Measurements from ENCODE around the gene SLC35B4.

The SLC35B4 gene, protein sequence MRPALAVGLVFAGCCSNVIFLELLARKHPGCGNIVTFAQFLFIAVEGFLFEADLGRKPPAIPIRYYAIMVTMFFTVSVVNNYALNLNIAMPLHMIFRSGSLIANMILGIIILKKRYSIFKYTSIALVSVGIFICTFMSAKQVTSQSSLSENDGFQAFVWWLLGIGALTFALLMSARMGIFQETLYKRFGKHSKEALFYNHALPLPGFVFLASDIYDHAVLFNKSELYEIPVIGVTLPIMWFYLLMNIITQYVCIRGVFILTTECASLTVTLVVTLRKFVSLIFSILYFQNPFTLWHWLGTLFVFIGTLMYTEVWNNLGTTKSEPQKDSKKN

DNA sequence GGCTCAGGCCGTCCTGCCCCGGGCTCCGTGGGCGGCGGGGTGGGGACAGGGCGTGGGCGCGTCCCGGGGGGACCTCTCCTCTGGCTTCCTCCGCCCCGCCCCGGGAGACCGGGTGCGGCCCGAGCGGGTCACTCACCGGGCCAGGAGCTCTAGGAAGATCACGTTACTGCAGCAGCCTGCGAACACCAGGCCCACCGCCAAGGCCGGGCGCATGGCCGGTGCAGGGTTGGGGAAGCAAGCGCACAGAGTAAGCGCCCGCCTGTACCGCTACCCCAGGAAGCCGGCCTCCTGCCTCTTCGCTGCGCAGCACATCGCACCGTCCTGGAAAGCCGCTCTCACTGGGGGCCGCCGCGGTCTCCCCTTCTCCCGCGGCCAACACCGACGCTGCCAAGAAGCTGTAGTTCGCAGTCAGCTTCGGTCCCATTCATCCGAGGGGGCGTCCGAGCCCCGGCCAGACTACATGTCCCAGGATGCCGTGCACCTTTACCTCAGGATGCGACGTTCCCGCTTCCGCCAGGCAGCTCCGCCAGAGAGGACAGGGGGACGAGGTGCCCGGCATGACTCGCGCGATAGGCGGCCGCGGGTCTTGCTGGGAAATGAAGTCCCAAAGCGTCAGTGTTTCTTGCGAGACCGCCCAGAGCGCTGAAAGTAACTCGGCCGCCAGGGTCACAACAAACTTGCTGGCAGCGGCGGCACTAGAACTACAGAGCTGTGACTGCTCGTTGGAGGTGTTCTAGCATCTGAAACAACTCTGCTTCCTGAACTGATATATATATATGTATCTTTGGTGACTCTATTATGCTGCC is at the start of gene SLC35B4:
TSS of gene SLC35B4 (minus strand) at position 392 of the 806 bp plus-strand sequence. CDS start at position 213, 179 bp downstream.
- peak; percentile 93 for DNase-seq

DNA sequence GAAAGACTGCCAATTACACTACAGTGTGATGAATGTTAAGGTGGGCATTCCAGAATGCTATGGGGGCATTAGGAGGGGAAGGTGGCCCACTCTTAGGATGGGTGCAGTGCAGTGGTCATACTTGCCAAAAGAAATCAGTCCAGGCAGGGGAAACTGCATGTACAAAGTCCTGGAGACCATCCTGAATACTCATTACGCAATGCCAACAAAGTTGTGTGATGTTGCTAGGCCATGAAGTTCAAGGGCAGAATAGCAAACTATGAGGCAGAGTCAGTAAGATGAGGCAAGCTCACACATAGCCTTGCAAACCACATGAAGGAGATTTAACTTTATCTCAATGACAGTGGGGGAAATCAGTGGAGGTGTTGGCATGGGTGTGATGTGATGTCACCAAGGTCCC is 49.8 kb upstream of the SLC35B4 start:
- DNase-seq, result no peak

DNA sequence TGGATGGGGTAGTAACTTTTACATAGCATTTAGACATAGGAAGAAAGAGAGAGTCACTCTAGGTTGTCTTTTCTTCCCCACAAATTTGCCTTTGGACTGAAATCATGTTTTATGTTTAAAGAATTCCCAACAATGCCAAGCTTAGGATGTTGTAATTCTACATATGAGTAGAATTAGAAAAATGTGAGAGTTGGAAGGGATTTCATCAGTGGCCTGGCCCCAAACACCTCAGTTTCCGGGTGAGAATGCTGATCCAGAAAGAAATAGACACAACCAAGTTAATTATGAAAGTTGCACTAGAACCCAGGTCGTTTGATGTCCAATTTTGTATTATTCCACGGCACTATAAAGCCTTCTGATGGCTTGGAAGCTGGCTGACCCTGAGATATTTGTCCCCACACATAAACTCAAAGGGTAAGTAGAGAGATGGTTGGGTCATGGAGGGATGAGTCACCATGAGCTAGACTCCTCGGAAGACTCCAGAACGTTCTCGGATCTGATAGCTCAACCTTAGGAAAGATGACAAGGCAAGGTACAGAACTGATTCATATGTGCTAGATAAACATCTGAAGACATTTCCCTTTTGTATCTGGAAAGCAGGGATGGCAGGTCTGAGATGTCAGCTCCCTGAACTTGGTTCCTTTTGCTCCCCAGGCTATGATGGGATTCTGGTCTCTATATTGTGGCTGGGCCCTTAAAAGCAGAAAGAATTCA is 48.8 kb upstream of the SLC35B4 start:
- no peak for DNase-seq

DNA sequence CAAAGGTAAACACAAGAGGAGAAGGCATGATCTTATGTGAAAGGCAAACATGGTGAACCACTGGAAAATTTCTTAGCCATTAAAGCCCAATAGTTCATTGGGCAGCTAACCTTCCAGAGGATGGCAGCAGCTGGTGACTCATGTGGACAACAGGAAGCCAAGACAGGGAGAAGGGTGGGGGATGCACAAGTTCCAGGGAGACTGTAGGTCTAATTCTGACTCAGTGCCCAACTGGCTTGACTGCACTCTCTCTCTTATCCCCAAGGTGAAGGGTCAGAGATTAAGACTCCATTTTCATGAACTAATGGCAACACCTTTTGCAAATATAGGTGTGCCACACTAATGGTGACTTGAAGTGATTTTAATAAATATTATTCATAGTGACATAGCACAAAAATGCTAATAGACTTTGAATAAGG is 47.9 kb upstream of the SLC35B4 start:
- DNase-seq, result no peak

DNA sequence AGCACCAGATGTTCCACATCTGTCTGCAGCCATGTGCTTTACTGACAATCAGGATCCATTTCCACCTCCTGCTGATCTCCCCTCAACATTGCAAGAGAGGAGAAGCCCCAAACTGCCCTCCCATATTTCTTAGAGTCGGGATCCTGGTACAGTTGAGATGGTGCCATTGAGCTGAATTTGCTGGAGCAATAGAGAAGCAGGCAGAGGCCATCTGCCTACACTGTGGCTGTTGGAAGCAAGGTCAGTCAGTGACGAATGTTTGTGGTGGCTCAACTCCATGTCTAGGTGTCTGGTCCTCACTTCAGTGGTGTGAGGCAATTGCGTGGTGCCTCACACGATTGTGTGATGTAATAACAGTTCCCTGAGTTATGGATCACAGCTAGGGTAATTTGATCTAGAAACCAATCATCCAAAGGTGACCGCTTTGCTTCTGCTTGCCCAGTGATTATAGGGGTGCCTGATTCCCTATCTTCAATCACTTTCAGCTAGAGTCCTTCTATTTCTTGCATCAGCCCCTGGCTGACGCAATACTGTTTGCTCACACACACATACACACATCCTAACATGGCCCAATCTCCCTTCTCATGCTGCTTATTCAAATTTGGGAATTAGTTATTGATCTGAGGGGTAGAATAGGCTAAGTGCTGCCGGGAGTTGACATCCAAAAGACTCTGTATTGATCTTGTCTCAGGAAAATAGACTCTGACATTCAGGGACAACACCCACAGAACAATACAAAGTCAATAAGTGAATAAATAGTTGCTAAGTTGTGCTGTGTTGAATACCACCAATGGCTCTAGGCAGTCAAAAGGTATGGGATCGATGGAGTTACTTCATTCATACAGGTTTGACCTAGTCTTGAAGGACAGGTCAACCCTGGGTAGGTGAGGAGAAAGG is 46.1 kb upstream of the SLC35B4 start:
- no peak for DNase-seq

DNA sequence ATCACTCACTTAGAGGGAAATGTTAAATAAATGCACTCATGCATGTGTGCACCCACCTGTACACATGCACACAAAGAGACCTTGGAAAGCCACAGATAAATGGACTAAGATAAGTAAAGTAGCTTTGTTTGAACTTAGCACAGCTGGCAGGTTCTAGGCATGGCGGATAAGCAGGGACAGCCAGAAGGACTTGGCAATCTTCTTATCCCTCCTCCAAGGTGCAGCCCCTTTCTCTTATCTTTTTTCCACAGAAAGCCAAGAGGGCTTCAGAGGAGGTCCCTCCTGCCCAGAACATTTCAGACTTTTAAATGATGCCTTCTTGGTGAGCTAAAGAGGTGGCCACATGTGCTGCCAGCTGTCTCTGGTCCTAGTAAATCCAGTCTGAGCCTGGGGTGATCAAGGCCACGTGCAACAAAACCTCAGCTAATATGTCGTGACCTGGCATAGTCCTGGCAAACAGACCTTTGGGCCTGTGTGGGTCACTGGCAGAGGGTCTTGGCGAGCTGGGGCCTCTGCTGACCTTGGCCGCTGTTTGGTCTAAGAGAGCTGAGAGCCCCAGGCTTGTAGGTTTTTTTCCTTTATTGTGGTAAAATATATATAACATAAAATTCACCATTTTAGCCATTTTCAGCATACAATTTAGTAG is 43.2 kb upstream of the SLC35B4 start:
- DNase-seq, result no peak

DNA sequence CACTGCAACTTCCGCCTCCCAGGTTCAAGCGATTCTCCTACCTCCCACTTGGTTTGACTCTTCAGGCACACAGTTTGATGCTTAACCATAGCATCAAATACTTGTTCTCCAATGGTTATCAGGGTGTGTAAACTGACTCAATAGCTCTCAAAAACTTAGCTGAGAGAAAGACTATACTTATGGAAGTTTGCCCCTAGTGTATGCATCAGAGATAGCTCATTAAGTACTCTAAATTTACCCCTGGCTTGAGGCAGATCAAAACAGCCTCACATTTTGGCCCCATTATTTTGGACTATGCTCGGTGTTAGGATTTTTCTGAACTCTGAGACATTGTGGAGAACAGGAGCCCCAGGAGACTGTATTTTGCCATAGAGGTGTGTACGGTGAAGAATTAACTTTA is 40.8 kb upstream of the SLC35B4 start:
- DNase-seq, result no peak

DNA sequence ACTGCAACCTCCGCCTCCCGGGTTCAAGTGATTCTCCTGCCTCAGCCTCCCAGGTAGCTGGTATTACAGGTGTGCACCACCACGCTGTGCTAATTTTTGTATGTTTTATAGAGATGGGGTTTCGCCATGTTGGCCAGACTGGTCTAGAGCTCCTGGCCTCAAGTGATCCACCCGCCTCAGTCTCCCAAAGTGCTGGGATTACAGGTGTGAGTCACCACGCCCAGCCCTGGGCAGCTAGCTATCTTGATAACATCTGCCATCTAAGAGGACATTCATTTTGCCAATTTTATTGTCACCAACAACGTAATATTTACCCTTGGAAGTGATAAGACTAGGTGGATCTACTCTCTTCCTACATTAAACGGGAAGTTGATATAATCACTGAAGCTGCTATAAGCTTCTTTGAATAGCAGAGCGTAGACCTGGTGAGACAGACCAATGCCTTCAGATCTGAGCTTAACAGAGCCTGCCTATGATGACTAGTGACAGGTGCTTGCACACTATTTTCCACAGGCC is 39.7 kb upstream of the SLC35B4 start:
- no peak for DNase-seq

DNA sequence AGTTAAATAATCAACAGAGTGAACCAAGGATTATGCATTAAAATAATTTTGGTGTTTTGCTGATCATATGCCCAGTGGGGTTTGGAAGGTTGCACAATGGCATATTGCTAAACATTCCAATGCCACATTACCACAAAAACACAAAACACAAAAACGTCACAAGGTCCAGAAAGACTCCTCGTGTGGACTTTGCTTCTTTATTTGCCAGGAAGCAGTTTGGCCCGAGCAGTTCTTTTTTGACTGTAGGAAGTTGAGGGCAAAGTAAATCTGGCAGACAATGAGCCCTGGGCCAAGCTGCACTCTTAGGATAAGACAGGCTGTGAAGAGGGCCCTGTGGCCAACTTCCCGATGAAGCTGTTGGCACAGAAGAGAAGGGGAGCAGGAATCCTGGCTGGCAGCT is 39.2 kb upstream of the SLC35B4 start:
- no peak for DNase-seq

DNA sequence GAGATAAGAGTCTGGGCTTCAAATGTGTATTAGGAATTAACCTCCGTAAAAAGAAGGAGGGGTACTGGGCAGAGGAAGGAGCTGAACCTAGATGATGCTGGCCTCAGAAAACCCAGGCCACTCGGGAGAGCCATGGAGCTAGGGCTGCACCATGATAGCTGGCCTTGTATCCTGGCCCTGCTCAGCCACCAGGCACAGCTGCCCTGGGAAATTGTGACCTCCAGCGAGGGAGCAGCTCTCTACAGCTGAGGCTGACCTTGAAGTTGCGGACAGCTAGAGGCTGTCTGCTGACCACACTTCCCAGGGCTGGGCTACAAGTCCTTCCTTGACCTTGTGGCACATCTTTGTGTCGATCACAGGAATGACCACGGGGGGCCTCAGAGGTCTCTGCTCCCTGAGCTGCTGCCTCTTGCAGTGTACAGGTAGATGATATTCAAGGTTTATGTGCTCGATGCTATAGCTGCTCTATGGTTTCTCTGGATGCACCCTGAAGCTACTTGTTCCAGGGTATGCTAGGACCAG is 38.3 kb upstream of the SLC35B4 start:
- DNase-seq, result no peak

DNA sequence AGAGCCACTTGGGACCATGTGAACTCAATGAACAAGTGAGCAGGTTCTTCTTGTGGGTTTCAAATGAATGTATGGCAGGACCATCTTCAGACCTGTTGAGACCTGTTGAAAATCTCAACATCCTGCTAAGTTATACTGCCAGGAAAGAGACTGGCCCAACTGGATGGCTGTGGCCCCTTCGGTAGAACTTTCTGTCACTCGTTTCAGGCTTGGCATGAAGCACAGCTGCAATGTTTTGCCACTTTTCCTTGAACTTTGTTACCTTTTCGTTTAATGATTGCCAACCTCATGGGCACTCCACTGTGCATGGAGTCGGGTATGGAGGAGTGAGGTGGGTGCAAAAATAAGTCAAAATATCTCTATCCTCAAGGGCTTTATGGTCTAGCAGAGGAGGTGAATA is 36.7 kb upstream of the SLC35B4 start:
- no peak for DNase-seq

DNA sequence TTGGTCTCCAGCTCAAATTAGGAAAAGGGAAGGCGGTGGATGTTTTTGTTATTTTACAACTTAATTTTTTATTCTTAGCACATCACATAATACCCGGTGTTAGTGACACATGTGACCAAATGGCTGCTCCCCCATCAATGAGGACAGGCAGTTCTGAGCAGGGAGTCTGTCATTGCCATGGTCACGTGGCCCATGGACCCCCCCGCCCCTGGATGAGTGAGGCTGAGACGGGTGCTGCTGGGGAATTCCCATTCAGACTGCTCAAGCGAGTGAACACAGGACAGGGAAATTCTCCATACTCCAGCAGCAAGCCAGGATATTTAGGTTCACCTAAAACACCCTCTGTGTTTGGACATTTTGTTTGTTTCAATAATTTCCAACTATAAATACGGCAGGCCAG is 34.7 kb upstream of the SLC35B4 start:
- DNase-seq, result no peak

DNA sequence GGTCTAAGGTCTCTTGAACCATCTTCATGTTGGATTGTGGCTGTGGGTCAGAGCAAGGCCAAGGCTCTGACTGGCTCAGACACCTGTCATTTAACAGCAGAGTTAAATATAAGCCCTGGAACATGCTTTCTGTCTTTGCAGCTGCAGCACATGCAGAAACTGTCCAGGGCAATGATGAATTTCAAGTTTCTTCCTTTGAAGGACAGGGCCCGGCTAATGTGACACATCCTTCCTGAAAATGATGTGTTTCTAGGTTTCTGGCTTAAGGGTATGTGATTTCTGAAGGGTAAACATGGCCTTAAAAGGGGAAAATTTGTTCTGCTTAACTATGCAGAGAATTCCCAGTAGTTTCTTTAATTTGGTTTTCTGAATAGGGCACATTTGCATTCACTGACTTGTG is 34.0 kb upstream of the SLC35B4 start:
- no peak for DNase-seq

DNA sequence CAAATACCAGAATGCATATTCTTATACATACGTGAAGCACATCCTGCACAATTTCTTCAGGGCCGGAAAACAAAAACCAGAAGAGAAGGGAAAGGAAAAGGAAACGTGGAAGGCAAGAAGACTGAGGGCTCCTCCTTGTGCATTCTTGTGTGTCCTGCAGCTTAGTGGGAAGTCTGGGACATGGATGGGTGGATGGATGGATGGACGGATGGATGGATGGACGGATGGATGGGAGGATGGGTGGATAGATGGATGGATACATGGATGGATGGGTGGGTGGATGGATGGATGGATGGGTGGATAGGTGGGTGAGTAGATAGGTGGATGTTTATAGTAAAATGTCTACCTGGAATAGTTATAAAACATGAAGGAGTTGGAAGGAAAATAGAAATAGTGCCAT is 30.8 kb upstream of the SLC35B4 start:
- DNase-seq, result no peak

DNA sequence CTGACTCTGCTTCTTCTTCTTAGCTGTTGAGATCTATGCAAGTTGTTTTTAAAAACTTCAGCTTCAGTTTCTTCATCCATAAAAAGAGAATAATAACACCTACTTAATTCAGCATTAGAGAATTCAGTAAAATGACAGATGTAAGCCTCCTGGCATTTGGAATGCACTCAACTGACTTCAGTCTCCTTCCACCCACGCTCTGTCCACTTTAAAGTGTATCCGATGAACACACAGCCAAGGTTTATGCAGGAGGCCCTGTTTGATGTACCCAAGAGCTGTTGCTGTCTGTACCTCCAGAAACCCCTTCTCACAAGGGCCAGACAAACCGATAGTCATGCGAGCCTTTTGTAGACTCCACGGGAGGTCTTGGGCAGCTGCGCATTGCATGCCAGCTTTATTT is 27.1 kb upstream of the SLC35B4 start:
- no peak for DNase-seq

DNA sequence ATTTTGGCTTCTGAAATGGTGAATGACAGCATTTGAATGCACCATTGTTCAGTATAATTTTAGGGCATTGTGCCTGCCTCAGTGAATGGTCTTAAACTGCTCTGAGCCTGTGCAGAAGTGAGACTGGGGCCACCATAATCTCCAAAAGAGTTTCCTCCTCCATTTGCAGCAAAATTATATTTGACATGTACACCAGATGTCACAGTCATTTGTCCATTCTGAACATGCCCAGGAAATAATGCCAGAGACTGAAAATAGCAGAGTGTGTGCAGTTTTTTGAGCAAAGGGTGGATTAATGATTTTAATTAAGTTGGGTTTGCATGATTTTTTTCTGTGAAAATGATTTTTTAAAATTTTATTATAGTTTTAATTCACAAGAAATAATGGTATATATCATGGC is 26.4 kb upstream of the SLC35B4 start:
- DNase-seq, result no peak

DNA sequence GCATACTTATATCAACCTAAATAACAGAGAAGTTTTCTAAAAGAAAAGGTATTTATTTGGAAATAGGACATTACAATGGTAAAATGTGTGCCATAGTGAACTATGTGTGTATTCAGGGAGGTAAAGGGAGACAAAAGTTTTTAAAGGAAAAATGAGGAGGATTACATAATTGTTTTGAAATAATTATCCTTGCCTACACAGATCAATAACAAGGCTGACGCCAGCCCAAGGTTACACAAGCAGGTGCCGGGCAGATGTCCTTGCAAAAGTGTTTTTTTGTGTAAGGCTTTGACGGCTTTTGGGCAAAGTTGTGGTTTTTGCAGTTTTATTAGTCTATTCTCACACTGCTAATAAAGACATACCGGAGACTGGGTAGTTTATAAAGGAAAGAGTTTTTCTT is 22.7 kb upstream of the SLC35B4 start:
- DNase-seq, result no peak

DNA sequence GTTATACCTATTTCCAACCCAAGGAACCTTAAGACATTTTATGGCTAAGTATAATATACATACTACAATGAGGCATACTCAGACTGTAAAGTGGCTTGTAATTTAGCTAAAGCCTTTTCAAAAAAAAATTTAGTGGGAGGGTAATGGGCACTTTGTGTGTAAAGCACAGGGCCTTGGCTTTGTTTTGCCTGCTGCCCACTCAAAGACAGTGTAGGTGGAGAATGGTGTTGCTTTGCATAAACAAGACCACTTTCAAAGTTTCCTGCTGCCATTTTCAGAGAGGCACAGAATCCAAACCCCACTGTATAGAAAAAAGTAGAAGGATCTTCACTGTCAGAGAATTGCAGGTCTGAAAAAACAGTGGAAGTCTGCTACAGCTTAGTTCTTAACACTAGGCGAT is 21.2 kb upstream of the SLC35B4 start:
- DNase-seq, result no peak

DNA sequence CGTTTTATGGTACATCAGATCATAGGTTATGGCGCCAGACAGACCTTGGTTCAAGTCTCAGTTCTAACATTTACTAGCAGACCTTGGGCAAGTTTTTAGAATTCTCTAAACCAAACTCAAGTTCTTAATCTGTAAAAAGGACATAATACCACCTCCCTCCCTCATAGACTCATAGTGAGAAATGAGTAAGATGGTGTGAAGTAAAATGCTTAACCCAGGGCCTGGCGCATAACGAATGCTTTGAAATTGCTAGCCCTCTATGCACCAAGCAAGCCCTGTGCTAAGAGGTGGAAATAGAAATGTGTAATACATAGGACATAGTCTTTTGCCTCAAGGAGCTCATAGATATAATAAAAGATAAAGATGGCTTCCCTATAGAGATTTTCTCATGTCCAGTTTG is 17.7 kb upstream of the SLC35B4 start:
- no peak for DNase-seq

DNA sequence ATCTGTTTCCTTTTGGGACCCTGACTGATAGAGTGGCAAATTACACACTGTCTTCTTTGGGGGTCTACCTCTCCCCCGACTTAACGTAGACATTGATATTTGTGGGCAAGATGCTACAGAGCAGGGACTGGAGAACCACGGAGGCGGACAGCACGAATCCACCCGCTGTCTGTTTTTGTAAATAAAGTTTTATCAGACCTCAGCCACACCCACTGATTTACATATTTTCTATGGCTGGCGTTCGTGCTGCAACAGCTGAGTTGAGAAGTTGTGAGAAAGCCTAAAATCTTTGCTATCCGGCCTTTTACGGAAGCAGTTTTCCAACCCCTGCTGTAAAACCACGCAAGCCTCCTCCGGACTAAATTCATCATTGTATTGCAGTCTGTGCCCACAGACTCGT is 17.2 kb upstream of the SLC35B4 start:
- no peak for DNase-seq

DNA sequence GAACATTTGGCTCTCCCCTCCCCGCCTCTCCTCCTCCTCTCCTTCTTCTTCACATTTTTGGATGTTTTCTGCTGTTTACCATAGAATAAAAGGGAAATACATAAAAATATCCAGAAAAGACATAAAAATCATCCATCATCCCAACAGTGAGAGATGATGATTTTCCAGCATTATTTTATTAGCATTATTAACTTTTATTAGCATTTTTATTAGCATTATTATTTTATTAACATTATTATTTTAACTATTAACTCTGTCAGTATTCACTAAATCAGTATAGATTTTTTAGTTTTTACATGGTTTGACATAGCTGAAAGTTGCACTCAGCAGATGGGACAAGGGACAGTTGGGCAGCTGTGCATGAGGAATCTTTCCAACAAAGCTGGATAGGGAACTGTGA is 16.2 kb upstream of the SLC35B4 start:
- DNase-seq, result no peak

DNA sequence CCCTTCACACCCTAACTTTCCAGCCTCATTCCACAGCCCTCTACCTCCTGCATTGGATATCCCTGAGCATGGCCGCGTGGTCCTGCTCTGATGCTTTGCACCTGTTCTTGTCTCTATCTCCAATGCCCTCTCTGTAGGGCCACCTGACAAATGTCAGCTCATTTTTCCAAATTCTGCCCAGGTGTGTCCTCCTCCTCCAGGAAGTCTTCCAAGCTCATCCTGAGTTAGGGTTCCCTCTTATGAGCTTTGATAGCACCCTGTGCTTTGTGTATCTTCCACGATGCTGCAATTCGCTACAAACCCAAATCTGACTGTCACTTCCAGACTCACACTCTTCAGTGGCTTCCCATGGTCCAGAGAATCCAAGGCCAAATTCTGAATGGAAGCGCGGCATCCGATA is 14.7 kb upstream of the SLC35B4 start:
- no peak for DNase-seq
